Neural cell (in vitro differentiated cells): ENCODE results near the gene ZBTB7C. TPM values are rescaled to one million over a fixed set of nuclear protein-coding genes. Genes with fewer than 3 reads are reported as not detected.

ENCODE experiments used
- H2AFZ ChIP-seq: fragments of 200-600, 300-800 bp; sonication (generic), shearing (Covaris generic); 2 replicates; pipeline ENCODE4 v1.6.0; 2014; ENCODE audit warnings: low read depth, mild to moderate bottlenecking, antibody characterized with exemption, low read length, moderate library complexity
- H3F3A ChIP-seq: fragments of 200-600 bp; shearing (Covaris generic); 2 replicates; pipeline ENCODE4 v1.6.1; 2016; ENCODE audit warnings: mild to moderate bottlenecking, moderate library complexity, mixed read lengths, antibody characterized with exemption, low read length; ENCODE audit not compliant: insufficient read depth, poor library complexity, severe bottlenecking
- H3K27ac ChIP-seq: fragments of 200-600, 300-800 bp; sonication (generic), shearing (Covaris generic); 2 replicates; pipeline ENCODE4 v1.5.1; 2014; ENCODE audit warnings: mild to moderate bottlenecking, low read length, moderate library complexity
- H3K27me3 ChIP-seq: fragments of 300-800, 200-600 bp; sonication (generic), shearing (Covaris generic); 2 replicates; pipeline ENCODE4 v1.6.0; 2014; ENCODE audit warnings: mild to moderate bottlenecking, low read depth, low read length, moderate library complexity; ENCODE audit not compliant: insufficient read depth
- H3K36me3 ChIP-seq: fragments of 300-800, 200-600 bp; sonication (generic), shearing (Covaris generic); 2 replicates; pipeline ENCODE4 v1.5.1; 2014; ENCODE audit warnings: mild to moderate bottlenecking, antibody characterized with exemption, low read length, moderate library complexity; ENCODE audit not compliant: insufficient read depth
- H3K4me2 ChIP-seq: fragments of 300-800, 200-600 bp; sonication (generic), shearing (Covaris generic); 2 replicates; pipeline ENCODE4 v1.6.0; 2014; ENCODE audit warnings: mild to moderate bottlenecking, low read length
- H3K4me3 ChIP-seq: fragments of 300-800, 200-600 bp; sonication (generic), shearing (Covaris generic); 2 replicates; pipeline ENCODE4 v1.5.1; 2014; ENCODE audit warnings: mild to moderate bottlenecking, low read length, moderate library complexity
- H3K79me2 ChIP-seq: fragments of 200-600 bp; shearing (Covaris generic); replicated peaks from 2 replicates; pipeline ENCODE4 v1.6.0; 2014; ENCODE audit warnings: mild to moderate bottlenecking, low read length, moderate library complexity; ENCODE audit not compliant: insufficient read depth
- H3K9ac ChIP-seq: fragments of 300-800, 200-600 bp; sonication (generic), shearing (Covaris generic); 2 replicates; pipeline ENCODE4 v1.6.1; 2016; ENCODE audit warnings: mild to moderate bottlenecking, low read length, mixed read lengths
- H3K9me2 ChIP-seq: fragments of 200-600 bp; shearing (Covaris generic); 2 replicates; pipeline ENCODE4 v1.6.1; 2016; ENCODE audit warnings: mild to moderate bottlenecking, low read length, mixed read lengths; ENCODE audit not compliant: insufficient read depth
- H3K9me3 ChIP-seq: fragments of 200-600, 300-800 bp; sonication (generic), shearing (Covaris generic); 2 replicates; pipeline ENCODE4 v1.6.1; 2016; ENCODE audit warnings: mild to moderate bottlenecking, mixed run types, low read length, moderate library complexity, mixed read lengths
- H4K20me1 ChIP-seq: fragments of 200-600 bp; shearing (Covaris generic); 2 replicates; pipeline ENCODE4 v1.6.1; 2016; ENCODE audit warnings: mild to moderate bottlenecking, mixed run types; ENCODE audit not compliant: insufficient read depth
- EP300 ChIP-seq: fragments of 450-650 bp; conservative IDR thresholded peaks from 2 replicates; pipeline ENCODE4 v1.6.1; 2014; ENCODE audit warnings: antibody characterized with exemption, mild to moderate bottlenecking, moderate library complexity; ENCODE audit not compliant: poor library complexity, severe bottlenecking
- EZH2 ChIP-seq: fragments of 200-600, 300-800 bp; shearing (Covaris generic), sonication (generic); IDR thresholded peaks from 2 replicates; pipeline ENCODE4 v1.6.1; 2014; ENCODE audit warnings: antibody characterized with exemption, low read length, borderline replicate concordance, mild to moderate bottlenecking; ENCODE audit not compliant: insufficient read depth, poor library complexity, severe bottlenecking
- MXI1 ChIP-seq: fragments of 450-650 bp; conservative IDR thresholded peaks from 2 replicates; pipeline ENCODE4 v1.6.1; 2014; ENCODE audit warnings: antibody characterized with exemption, mild to moderate bottlenecking; ENCODE audit not compliant: poor library complexity, severe bottlenecking
- POLR2AphosphoS5 ChIP-seq: IDR thresholded peaks from 2 replicates; pipeline ENCODE4 v1.6.1; 2012
- RAD21 ChIP-seq: fragments of 450-650 bp; conservative IDR thresholded peaks from 2 replicates; pipeline ENCODE4 v1.6.1; 2014; ENCODE audit warnings: antibody characterized with exemption, mild to moderate bottlenecking, moderate library complexity
- REST ChIP-seq: IDR thresholded peaks from 2 replicates; pipeline ENCODE4 v1.6.1; 2012; ENCODE audit warnings: borderline replicate concordance
- SMC3 ChIP-seq: fragments of 450-650 bp; conservative IDR thresholded peaks from 2 replicates; pipeline ENCODE4 v1.6.1; 2014; ENCODE audit warnings: antibody characterized with exemption, mild to moderate bottlenecking, moderate library complexity; ENCODE audit not compliant: poor library complexity
- TAF1 ChIP-seq: IDR thresholded peaks from 2 replicates; pipeline ENCODE4 v1.6.1; 2012; ENCODE audit warnings: low read depth
- polyA plus RNA-seq: library from polyadenylated mRNA; depleted of rRNA; stranded (reverse); fragments of >200 nt; gene quantifications from 2 replicates; pipeline ENCODE4 v1.2.3, GENCODE V29; 2014
- TF ChIP-seq, protein P1 (sequence below): fragments of 450-650 bp; IDR thresholded peaks from 2 replicates; pipeline ENCODE4 v1.5.1; 2014; ENCODE audit warnings: antibody characterized with exemption, mild to moderate bottlenecking, moderate library complexity; ENCODE audit not compliant: poor library complexity, severe bottlenecking

Gene ZBTB7C
- polyA plus RNA-seq, 1 donor from 2014 or later = 2.4 TPM

DNA sequence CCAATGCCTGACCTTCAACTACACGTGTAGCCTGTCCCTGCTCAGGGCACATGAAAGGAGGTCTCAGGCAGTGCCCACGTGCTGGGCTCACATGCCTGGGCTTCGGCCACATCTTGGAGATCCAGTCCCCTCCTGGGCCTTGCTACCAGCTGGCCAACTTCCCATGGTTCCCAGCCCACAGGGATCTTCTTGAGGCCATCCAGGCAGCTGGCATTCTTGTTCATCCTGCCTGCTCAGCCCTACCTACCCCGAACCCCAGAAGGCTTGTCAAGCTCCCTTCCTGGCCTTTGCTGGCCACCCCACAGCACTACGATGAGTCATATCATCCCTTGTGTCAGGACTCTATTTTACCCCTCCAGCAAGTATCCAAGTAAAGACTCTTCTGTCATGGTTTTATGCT is 97.1 kb downstream of the ZBTB7C start:
- Histone ChIP-seq H3F3A (no peaks in the 10 kb centered on the region), H3K79me2 (no peaks in the 10 kb centered on the region), H3K9me2 (no peaks in the 10 kb centered on the region), H3K4me3 (no peak overlapping the region), H3K27ac (no peak overlapping the region), H4K20me1 (no peaks in the 10 kb centered on the region), H3K4me2 (no peak overlapping the region), H2AFZ (no peak overlapping the region), H3K9ac (no peak overlapping the region), H3K9me3 (no peaks in the 10 kb centered on the region), H3K27me3 (no peaks in the 10 kb centered on the region), H3K36me3 (no peaks in the 10 kb centered on the region)
- TF ChIP-seq SMC3 (no peak), MXI1 (no peak), EP300 (no peak), RAD21 (no peak), EZH2 (no peak), TAF1 (no peak), REST (no peak), POLR2AphosphoS5 (no peak)
- TF ChIP-seq, protein P1, sequence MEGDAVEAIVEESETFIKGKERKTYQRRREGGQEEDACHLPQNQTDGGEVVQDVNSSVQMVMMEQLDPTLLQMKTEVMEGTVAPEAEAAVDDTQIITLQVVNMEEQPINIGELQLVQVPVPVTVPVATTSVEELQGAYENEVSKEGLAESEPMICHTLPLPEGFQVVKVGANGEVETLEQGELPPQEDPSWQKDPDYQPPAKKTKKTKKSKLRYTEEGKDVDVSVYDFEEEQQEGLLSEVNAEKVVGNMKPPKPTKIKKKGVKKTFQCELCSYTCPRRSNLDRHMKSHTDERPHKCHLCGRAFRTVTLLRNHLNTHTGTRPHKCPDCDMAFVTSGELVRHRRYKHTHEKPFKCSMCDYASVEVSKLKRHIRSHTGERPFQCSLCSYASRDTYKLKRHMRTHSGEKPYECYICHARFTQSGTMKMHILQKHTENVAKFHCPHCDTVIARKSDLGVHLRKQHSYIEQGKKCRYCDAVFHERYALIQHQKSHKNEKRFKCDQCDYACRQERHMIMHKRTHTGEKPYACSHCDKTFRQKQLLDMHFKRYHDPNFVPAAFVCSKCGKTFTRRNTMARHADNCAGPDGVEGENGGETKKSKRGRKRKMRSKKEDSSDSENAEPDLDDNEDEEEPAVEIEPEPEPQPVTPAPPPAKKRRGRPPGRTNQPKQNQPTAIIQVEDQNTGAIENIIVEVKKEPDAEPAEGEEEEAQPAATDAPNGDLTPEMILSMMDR = no peak

DNA sequence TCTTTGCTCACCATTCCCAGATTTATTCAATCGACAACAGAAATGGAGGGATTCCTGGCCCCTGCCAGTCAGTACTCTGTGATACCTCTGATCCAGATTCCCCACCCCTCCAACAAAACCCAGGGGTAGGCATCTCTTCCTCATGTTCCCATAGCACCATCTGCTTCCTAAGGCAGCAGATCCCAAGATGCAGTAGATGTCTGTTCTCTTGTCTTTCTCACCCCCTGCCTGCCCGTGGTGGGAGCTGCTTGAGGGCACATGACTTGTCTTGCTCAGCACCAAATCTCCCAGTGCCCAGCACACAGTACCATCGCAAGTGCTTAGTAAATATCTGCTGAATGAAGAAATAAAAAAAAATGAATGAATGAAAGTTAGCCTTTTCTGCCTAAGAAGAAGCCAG is 98.2 kb downstream of the ZBTB7C start:
- Histone ChIP-seq H3K9me3 (no peaks in the 10 kb centered on the region), H3K27ac (no peak overlapping the region), H3K9ac (no peak overlapping the region), H3F3A (no peaks in the 10 kb centered on the region), H4K20me1 (no peaks in the 10 kb centered on the region), H3K4me2 (no peak overlapping the region), H2AFZ (no peak overlapping the region), H3K36me3 (no peaks in the 10 kb centered on the region), H3K9me2 (no peaks in the 10 kb centered on the region), H3K79me2 (no peaks in the 10 kb centered on the region), H3K27me3 (no peaks in the 10 kb centered on the region), H3K4me3 (no peak overlapping the region)
- TF ChIP-seq EZH2 = no peak
- TF ChIP-seq, protein P1 = no peak
- TF ChIP-seq REST = no peak
- TF ChIP-seq EP300 = no peak
- TF ChIP-seq TAF1 = no peak
- no peak for TF ChIP-seq SMC3
- no peak for TF ChIP-seq RAD21
- no peak for TF ChIP-seq POLR2AphosphoS5
- TF ChIP-seq MXI1 = no peak
